GM18867 (cell line): ENCODE data around the gene RNLS.

ENCODE experiments used
- ATAC-seq: cut with Tn5 transposase; IDR thresholded peaks from one replicate; pipeline ENCODE4 v1.9.1; 2021; ENCODE audit warnings: mild to moderate bottlenecking, moderate library complexity; ENCODE audit not compliant: unreplicated experiment

RNLS gene

DNA sequence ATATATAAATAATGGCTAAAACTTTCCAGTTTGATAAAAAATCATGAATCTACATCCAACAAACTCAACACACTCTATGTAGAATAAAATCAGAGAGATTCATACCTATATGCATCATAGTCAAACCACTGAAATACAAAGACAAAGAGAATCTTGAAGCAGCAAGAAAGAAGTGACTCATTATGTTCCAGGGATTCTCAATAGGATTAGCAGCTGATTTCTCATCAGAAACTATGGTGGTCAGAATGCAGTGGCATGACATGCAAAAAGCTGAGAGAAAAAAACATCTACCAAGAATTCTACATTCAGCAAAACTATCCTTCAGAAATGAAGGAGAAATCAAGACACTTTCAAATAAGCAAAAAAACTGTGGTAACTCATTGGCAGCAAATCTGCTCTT is 187.4 kb downstream of the RNLS start:
- ATAC-seq, result no peak

DNA sequence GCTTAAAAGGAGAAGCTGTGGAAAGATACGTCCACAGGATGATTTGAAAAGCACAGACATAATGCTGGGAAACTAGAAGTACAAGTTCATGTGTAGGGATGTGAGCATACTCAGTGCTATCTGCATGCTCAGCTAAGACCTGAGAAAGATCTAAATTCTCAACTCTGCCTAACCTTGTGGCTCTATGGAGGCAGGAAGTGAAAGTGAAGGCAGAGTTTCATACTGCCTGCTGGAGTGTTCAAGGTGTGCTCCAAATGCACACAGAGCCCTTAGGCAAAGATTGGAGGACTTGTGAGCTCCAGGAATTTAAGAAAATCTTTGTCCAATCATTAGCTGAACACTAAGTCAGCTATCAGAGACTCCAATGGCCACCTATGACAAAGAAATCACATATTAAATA is 190.9 kb downstream of the RNLS start:
- ATAC-seq, result peak; percentile 88

DNA sequence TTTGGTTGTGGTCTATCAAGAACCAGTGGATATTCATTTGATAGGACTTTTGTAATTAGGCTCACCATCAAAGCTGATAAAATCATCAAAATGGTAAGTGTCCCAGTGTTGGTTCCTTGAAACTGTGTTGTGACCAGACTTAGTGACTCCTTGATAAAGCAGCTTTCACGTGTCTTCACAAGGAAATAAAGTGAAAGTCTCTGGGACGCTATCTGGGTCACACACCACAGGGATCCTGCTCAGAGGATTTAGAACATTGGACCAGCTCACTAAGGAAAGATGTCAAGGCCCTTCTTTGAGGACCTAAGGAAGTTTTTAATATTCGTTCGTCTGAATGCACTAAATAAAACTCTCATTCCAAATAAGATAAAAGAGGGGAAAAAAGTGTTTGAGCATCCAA is 193.1 kb downstream of the RNLS start:
- ATAC-seq, result no peak

DNA sequence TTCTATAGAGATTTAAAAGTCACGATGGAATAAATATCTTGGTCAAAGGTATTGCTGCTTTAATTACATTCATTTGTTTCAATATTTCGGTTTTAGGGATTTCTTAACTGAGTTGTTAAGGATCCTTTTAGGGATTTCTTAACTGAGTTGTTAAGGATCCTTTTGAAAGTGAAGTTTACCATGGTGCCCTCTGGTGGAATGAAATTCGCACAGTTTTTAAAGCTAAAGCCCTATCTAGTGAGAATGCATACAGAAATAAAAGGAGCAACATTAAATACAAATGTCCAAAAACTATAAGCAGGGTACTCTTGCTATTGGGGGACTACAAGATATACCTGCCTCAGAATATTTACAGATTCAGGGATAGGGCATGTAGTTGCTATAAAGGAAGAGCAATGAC is 193.7 kb downstream of the RNLS start:
- ATAC-seq, result no peak

DNA sequence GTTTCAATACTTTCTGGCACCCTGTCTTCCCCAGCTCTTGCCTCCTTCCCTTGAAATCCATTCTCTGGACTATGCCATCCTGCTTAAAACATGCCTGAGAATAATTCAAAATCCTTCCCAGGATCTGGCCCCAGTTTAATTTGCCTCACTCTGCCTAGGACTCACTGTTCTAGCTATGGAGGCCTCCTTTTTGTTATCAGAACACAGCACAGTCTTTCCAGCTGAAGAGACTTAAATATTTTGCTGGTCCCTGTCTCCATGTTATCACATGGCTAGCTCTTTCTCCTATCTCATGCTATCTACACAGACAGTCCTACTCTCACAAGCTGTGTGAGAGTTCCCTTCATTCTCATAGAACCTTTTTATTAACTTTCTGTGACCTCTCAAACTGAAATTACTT is 194.8 kb downstream of the RNLS start:
- no peak for ATAC-seq

DNA sequence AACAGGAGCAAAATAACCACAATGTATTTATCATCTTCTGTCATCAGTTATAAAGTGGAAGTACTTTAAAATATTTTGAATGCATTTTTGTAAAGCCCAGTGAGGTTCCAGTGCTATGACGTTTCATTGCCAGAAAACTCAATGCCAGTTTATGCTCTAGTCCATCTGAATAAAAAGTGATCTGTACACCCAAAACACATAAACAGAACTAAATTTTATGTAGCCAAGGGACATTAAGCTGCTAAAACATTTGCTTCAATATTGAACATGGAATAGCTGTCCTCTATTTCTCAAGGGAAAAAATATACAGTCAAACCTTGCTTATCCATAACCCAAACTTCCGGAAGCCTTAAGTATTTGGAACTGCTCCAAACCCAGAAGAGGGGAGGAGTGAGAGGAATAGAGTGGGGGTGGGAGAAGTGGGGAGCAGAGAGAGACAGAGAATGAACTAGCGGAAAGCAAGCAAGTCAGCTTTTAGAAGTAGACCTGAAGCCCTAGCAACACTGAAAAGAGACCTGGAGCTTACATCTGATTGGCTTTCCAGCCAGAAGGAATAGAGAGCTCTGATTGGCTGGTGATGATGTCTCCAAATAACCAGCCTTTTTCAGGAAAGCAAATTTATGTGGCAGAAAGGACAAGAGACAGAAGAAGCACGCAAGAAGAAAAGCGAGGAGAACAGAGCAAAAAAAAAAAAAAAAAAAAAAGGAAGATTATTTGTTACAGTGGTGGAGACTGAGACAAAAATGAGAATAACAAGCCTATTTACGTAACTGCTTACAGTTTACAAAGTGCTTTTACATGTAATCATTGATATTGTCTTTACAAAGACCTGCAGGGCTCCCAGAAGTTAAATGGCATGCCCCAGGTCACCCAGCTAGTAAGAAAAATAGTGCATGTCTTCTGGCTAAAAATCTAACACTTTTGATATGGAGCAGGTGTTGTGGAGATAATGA is 196.0 kb downstream of the RNLS start:
- ATAC-seq, result no peak

DNA sequence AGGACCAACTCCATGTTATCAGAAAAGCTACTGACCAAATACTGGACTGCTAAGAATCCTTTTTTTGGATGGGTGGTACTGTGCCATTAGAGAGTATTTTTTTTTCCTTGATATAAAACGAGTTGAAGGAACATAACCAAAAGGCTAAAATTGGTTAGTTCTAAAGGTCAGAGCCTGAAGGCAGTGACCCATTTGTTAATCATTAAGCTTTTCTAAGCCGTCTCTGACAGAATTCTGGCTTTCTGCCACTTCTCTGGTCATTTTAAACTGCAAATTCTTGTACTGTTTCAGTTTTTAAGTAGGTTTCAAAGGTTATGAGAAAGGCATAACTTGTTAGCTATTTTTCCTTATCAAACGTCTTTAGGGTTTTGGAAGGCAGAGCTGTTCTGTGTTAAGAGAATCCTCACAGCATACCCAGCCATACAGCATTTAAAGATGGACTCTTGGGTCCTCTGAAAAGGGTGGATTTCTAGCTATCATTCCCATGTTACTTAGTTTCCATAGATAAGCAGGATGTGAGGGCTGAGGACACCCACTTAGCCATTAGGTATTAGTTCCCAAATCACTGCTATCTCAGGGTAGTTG is 196.8 kb downstream of the RNLS start:
- ATAC-seq, result peak; percentile 40

DNA sequence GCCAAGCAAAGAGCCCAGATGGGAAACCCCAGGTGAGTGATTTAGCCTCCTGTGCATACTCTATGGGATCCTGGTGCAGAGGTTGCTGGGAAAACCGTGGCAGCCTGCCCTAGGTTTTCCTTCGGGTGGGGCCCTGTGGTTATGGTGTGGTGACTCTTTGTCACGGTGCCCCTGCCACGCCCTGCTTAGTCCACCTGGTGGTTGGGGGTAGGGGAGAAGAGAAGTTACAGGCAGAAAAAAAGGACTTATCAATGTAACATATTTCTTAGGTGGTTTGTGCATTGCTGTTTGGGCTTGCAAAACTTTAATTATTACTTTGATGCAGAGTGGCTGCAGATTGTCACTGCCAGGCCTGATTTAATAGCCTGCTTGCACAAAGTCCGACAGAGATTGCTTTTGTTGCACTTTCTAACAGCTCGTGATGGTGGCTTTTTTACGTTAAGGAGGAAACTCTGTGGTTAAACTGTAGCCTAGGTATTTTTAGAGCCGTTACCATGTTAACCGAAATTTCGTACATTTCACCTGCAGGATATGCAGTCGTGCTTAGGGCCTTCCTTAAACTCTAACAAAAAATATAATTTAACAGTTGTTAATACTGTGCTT is 197.4 kb downstream of the RNLS start:
- ATAC-seq, result peak; percentile 76

DNA sequence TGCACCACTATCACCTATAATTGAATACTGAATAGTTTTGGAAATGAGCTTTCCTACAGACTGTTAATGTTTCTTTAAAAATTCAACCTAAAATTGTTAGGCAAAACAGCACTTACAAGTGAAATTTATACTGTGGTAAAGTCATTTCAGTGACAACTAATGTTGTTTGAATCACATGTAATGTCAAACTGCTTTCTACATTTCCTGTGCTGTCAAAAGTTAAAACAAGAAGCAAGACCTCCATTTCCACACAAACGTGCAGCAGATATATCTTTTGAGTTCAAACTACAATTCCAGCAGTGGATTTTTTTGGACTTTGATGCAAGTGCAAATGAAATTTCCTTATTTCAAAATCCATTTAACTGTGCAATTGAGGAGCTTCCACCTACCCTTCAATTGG is 199.8 kb downstream of the RNLS start:
- ATAC-seq, result no peak

DNA sequence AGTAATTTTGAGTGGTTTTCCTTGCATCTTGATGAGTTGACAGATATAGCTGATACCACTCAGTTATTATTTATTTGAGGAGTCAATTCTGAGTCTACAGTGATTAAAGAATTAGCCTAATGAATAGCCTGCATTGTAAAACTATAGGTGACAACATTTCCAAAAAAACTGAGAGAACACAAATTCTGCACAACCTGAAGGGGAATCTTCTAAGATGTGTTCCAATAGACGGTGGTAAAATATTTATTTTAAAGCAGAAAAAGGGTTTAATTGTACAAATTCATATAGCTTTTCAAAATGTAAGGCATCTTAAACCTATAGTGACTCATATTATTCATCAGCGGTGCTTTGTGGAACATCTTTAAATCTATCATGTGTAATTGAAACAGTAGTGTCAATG is 200.4 kb downstream of the RNLS start:
- ATAC-seq, result no peak

DNA sequence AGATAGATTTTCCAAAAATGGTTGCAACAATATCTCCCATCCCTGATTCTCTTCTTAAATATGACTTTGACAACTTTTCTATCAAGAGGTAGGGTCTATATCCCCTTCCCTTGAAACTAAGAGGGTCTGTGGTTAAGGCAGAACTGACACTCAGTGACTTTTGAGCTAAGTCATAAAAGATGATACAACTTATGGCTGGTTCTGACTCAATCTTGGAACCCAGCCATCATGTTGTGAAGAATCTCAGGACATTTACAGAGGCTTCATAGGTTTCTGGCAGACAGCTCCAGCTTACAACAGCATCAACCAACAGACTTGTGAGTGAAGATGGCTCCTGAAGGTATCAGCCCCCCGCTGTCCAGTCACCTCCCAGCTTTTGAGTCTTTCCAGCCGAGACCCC is 203.5 kb downstream of the RNLS start:
- no peak for ATAC-seq

DNA sequence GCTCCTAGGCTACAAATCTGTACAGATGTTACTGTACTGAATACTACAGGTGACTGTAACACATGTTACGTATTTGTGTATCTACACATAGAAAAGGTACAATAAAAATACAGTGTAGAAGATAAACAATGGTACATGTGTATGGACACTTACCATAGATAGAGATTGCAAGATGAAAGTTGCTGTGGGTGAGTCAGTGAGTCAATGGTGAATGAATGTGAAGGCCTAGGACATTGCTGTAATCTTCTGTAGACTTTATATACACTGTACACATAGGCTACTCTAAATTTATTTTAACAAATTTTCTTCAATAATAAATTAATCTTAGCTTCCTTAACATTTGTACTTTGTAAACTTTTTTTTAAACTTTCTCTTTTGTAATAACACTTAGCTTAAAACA is 205.6 kb downstream of the RNLS start:
- ATAC-seq, result no peak

DNA sequence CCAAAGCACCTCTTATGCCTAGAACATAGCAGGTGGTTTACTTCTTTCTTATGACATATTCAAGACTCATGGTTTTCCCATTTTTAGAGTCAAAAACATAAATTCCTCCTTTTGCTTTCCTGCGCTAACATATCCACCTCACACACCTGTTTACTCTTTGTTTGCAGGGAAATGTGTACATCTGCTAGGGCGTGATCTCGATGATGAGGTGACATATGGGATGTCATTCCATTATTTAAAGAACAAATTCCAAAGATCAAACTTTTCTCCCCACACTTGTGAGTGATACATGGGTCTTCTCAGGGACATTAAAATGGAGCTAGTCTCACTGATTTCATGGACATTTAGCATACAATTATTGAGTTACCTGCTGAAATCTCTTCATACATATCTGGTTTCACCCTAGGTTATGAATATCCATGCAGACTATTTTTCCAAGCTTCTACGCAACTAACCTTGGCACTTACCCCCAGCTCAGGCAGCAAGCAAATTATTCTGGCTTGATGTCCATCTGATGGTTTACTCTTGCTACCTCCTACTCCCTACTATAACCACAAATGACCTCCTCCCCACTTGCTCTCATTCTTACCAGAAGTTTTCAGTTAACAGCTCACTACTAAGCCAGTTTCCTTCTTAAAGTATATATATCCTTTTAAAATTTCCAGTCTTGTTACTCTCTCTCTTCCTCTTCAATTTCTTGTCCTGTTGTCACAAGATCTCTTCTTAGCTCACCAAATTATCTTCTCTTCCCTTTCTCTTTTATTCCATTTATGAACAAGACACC is 208.5 kb downstream of the RNLS start:
- ATAC-seq, result no peak

DNA sequence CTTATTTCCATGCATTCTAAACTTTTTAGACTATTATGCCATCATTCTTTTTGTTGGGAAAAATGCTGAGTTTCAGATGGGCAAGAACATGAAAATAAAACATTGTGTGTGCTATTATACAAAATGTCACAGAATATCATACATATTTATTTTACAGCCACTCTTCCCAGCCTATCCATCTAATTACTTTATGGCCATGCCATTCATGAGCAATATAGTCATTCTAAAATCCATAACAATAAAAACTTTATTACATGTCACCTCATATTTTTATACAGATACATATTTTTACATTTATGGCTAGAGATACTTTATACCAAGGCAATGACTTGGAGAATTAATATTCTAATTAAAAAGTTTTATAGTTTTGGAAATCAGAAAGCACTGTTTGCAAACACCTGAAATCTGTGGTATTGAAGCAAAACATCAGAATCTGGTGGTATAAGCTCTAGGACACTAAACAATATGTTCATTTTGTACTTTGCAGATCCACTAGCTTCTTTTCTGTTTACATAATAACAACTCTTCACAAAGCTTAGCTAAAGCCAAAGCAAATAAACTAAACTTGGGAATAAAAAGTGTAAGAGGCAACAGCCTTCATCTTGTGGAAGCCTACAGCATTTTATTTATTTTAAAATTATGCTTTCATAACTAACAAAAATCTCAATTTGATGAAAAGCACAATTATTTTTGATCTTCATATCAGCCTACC is 210.1 kb downstream of the RNLS start:
- ATAC-seq, result no peak

DNA sequence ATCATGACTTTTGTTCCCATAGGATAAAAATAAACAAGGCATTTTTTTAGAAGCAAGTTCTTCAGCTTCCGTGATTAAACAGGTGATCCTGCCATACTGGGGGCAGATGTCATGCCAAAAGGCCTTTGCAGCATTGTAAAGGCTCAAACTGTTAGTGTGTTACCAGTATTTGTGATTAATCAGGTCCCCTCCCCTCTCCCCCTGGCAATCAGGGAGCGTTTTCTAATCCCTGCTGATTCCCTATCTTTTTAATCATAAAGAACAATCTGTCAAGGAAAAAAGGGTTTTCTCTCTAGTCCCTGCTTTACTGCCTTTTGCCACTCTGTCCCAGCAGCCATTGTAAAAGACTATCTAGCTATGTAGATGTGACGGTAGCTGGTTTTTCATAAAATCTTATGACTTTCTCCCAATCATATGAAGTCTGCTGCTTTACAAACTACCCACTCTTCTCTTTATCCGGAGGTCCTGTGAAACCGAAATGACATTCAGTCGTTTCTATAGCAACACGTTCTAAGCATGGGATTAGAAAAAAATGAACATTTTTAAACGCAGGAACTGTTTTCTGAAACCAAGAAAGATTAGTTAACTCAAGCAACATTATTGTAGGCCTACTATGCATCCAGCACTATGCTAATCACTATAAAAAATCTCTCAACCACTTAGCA is 210.9 kb downstream of the RNLS start:
- no peak for ATAC-seq

DNA sequence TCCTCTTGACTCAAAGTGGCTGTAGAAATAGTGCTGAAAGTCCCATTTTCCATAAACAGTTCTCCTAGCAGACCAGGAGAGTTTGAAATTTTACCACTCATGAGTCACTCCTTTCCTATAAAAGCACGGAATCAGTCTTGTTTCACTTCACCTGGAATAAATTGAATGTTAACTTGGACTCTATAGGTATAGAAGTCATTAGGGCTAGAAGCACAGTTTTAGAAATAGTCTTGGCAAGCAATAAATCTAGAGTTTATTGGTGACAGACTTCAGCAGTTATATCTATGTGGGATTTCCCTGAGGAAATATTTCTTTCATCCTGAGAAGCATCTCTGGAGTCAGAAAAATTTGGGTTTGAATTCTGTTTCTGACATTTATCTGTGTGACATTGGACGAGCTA is 212.4 kb downstream of the RNLS start:
- ATAC-seq, result no peak

DNA sequence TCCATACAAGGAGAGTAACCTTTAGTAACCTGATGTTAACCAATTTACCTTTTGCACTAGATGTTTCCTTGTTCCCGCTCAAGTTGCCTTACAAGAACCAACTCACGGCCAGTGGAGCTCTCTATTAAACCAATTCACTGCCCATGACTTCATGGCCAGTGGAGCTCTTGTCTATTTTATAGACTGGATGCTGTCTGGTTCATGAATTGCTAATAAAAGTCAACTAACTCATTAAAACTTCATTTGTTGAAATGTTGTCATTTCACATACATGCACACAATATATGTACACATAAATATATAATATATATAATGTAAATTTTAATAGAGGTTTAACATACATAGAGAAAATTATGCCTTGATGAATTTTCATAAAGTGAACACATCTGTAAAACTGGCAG is 216.3 kb downstream of the RNLS start:
- ATAC-seq, result no peak

DNA sequence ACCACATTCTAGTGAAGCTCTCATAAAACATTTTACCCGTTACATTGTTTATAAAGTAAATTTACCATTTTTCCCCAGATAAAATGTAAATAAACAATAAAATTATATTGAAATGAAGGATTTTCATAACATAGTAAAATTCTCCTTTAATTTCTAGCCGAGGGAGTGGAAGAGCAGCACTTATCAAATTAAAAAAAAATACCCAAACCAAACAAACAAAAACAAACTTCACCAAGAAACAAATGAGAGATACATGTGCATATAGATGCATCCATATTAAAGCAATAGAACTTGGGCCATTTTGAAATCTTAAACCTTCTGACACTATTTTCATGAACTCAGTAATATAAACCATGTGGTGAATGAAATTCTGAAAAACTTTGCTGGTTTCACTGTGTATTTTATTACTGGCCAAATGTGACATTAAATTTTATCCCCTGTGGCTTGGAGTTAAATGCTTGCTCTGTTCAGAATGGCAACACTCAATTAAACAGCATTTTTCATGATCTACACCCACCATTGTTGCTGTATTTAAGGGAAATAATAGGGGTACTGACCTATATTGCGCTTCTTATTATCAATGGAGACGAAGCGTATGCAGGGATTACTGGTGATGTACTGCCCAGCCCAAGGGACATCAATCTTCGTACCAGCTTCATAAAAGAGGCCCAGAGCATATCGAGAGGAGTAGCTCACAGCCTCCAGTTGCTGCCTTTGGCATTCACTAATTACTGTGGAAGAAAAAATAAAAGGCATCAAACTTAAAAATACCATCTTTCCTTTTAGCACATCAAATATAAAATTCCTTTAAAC is 220.9 kb downstream of the RNLS start:
- ATAC-seq, result no peak

DNA sequence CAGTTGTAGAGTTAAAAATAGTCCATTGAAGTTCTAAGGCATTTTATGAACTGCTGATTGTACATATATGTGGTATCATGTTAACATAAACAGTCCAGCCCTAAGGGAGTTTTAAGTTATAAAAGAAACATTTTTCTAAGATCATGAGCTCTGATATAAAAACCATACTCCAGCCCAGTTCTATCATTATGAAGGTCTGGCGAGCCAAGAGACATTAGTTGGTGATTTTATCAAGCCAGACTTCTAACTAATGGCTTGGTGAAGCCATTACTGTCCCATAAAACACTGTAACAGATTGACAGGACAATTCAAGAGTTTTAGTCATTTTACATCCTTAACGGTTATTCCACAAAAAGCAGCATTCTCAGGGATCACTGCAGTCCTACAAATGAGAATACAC is 221.6 kb downstream of the RNLS start:
- no peak for ATAC-seq
